WTC11 (cell line): ENCODE results near the gene PTCH1.

ENCODE experiments used
- CREB1 ChIP-seq: sonication (generic); formaldehyde crosslinking; IDR thresholded peaks from 2 replicates; pipeline ENCODE4 v1.8.0; 2023; ENCODE audit warnings: mild to moderate bottlenecking, missing genetic modification reagents
- E2F1 ChIP-seq: sonication (generic); formaldehyde crosslinking; IDR thresholded peaks from 2 replicates; pipeline ENCODE4 v1.8.0; 2022; ENCODE audit warnings: mild to moderate bottlenecking, missing genetic modification reagents
- NR1H2 ChIP-seq: sonication (generic); formaldehyde crosslinking; IDR thresholded peaks from 2 replicates; pipeline ENCODE4 v1.9.0; 2021; ENCODE audit warnings: mild to moderate bottlenecking, moderate library complexity, missing genetic modification reagents
- ZNF263 ChIP-seq: sonication (generic); formaldehyde crosslinking; IDR thresholded peaks from 2 replicates; pipeline ENCODE4 v1.8.1; 2022; ENCODE audit warnings: low read depth, mild to moderate bottlenecking, moderate library complexity, missing genetic modification reagents
- TF ChIP-seq, protein P1 (sequence below): fragments of 200-600 bp; IDR thresholded peaks from 2 replicates; pipeline ENCODE4 v1.8.0; 2022; ENCODE audit warnings: antibody characterized with exemption

DNA sequence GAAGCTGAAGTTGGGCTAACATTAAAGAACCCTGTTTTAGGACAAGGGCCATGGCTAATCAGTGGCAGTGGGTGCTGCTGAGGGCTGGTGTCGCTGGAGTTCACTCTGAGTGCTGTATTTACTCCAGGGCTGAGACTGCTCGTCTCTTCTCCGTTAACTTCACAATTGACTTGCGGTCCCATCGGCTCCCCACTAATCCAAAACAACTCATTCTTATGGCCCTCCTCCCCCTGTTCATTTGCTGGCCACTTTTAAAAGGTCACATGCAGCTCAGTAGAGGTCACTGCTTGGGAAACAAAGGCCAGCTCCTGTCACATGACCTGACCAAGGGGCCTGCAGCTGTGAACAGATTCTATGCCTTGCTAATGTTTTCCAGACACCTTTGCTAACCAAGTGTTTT, 38.4 kb downstream of the PTCH1 start:
- TF ChIP-seq NR1H2 = no peak
- TF ChIP-seq, protein P1, sequence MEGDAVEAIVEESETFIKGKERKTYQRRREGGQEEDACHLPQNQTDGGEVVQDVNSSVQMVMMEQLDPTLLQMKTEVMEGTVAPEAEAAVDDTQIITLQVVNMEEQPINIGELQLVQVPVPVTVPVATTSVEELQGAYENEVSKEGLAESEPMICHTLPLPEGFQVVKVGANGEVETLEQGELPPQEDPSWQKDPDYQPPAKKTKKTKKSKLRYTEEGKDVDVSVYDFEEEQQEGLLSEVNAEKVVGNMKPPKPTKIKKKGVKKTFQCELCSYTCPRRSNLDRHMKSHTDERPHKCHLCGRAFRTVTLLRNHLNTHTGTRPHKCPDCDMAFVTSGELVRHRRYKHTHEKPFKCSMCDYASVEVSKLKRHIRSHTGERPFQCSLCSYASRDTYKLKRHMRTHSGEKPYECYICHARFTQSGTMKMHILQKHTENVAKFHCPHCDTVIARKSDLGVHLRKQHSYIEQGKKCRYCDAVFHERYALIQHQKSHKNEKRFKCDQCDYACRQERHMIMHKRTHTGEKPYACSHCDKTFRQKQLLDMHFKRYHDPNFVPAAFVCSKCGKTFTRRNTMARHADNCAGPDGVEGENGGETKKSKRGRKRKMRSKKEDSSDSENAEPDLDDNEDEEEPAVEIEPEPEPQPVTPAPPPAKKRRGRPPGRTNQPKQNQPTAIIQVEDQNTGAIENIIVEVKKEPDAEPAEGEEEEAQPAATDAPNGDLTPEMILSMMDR = no peak
- no peak for TF ChIP-seq ZNF263 (CRISPR knock-in tag)
- no peak for TF ChIP-seq E2F1 (CRISPR knock-in tag)
- no peak for TF ChIP-seq CREB1 (CRISPR knock-in tag)
